ENCODE measurements around the gene CADPS.

The CADPS gene

GRCh38 chr3:62632510-62633294 lies 242.5 kb downstream of the CADPS start:
- DNase-seq (ENCODE audit: low spot score), result no peak

GRCh38 chr3:62631488-62631887 lies 243.7 kb downstream of the CADPS start:
- no peak for DNase-seq (ENCODE audit: low spot score)

DNA sequence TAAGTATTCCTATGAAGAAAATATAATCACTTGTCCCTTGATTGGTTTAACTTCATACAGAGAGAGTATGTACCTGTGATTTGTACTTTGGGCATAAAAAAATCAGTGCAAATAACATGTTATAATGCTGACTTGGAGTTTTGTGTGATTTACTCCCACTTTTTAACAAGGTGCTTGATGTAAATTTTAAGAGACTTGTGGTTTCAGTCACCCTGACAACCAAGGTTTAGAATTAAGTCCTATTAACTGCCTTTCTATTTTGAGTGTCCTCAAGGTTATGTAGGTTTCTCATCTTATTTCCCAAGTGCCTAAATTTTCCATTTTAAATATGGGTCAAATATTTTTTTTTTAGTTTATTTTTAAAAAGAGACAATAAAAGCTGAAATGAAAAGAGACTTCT lies 244.6 kb downstream of the CADPS start:
- DNase-seq (ENCODE audit: low spot score), result no peak

DNA sequence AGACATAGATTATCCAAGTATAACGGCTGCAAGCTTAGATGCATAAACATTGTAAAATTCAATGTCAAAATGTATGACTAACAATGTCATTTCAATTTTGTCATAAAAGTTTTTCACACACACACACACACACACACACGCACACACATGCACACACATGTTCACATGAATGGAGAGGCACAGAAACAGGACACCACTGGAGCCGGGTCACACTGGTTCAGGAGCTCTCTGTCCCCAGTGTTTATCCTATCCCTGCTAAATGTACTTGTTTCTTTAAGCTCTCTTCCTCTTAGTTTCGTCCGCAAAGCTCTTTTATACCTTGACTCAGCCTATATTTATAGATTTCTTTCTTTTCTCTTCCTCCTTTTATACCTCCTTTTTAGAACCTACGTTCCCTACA lies 249.9 kb downstream of the CADPS start:
- DNase-seq (ENCODE audit: low spot score), result no peak

GRCh38 chr3:62624185-62624584 lies 251.0 kb downstream of the CADPS start:
- no peak for DNase-seq (ENCODE audit: low spot score)

DNA sequence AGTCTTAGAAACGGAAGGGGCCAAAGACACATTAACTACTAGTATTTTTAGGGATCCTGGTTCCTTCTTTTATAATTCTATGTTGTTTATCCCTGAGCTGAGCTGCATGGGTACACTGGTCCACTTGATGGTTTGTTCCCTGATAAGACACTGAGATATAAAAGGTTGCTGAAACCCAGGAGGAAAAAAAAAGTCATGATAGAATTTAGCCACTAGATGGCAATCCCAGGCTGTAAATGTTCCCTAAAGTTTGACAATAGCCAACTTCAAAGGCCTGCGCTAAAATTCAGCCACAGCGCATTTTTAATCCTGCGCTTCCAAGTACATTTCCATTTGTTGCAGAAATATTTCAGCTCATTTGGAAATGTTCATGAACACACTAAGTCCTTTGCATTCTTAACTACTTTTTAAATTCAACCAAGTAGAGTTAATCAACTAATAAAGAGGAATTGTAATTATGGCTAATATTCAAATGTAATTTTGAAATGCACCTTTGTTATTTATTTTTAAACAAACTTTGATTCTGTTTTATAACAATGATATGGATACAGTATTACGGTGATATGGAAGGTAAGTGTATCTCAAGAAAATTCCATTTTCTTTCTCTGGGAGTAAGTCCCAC lies 252.6 kb downstream of the CADPS start:
- peak; percentile 26 for DNase-seq (ENCODE audit: low spot score)

DNA sequence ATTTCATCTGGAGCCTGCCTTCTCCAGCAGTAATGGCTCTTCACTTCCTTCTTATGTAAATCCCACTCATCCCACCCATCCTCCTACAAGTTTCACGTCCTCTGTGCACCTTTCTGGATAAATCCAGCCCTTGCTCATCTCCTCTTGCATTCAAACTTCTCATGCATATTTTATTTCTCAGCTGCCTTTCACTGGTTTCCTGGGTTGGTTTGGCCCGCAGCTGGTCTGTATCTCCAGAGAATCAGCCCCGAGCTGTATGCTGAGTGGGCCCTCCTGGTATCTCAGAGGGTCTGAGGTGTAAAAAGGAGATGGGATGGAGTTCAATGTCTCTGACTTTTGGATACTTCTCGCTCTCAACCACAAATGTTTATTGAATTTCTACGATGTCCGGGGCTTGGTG lies 253.3 kb downstream of the CADPS start:
- peak; percentile 19 for DNase-seq (ENCODE audit: low spot score)

GRCh38 chr3:62621176-62621575 lies 254.0 kb downstream of the CADPS start:
- DNase-seq (ENCODE audit: low spot score), result no peak

- no peak for DNase-seq (ENCODE audit: low spot score)
These were observed 259.9 kb downstream of the CADPS start for GRCh38 chr3:62615258-62615849.

- no peak for DNase-seq (ENCODE audit: low spot score)
These were observed 260.7 kb downstream of the CADPS start for GRCh38 chr3:62614527-62614926.

GRCh38 chr3:62611541-62612240 lies 263.5 kb downstream of the CADPS start:
- no peak for DNase-seq (ENCODE audit: low spot score)

DNA sequence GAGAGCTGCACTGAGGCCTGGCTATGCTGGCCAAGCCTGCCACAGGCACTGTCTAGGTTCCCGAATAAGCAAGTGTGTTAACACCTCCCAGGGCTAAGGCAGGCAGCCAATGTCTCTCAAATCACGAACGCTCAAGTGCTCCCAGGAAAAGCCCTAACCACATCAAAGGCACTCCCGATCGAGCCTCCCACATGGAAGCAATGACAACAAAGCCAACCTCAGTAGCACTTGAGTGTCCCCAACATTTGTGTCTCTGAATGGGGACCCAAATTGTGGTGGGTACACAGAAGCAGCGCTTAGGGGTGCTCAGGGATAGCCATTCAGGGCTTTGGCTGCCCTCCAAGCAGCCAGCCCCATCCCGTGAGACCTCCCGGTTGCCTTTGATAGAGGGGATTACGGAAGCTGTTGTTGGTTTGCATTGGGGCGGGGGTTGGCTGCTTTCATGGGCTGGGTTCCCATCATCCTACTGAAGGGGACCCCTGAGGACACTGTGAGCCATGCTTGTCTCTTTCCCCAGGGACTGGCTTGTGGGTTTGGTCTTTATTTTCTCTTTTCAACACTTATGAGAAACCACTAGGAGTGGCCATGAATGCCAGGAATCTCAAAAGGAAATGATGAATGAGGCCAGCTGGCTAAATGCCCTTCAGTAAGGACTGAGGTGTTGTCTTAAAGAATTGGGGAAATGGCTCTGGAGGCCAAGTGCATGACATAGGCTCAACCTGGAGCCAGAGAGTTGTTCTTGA lies 267.8 kb downstream of the CADPS start:
- no peak for DNase-seq (ENCODE audit: low spot score)

GRCh38 chr3:62605413-62606068 lies 269.7 kb downstream of the CADPS start:
- no peak for DNase-seq (ENCODE audit: low spot score)

GRCh38 chr3:62604751-62605351 lies 270.4 kb downstream of the CADPS start:
- DNase-seq (ENCODE audit: low spot score), result no peak

GRCh38 chr3:62604298-62604697 lies 270.9 kb downstream of the CADPS start:
- no peak for DNase-seq (ENCODE audit: low spot score)

- DNase-seq (ENCODE audit: low spot score), result no peak
These were observed 272.2 kb downstream of the CADPS start for GRCh38 chr3:62602987-62603386.

DNA sequence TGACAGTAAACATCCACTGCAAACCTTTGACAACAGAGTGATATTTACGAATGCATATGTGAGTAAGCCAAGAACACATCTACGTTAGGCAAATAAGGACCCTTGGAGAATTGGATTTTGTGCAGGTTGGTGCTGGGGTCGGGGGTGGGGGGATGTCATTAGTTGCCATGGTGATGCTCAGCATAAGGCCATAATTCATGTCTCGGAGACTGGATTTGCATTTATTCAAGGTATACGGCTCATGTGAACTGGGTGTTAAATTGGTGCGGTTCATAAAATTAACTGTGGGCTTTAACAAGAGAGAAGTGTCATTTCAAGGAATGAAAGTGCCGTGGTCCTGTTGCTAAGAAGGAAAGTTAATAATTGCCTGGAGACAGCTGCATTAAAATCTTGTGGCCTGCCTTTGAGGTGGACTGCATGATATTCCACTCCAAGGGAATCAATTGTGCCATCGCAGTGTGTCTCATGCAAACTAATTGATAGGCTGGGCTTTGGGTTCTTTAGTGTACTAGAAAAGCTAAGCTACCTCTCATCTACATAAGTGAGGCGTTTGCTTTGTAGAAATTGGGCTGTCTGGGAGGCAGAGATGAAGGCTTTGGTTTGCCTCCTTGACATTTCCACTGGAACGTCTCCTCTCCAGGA lies 273.0 kb downstream of the CADPS start:
- DNase-seq (ENCODE audit: low spot score), result no peak

GRCh38 chr3:62601238-62602070 lies 273.8 kb downstream of the CADPS start:
- no peak for DNase-seq (ENCODE audit: low spot score)

DNA sequence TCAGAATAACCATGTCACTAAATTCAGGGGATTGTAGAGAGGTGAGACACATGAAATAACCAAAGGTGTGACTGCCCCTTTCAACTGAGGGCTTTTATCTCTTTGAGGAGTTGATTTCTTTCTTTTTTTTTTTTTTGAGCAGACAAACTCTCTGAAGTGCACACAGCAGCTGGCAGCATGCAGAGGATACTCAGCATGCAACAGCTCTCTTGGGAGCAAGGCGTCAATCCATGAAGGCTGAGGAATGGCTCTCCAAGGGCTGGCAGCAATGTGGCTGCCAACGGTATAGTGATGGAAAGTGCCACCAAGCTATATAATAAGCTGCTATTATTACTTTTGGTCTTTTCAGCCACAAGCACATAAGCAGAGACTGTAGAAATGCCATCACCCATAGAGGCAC lies 275.2 kb downstream of the CADPS start:
- no peak for DNase-seq (ENCODE audit: low spot score)

GRCh38 chr3:62597491-62597890 lies 277.7 kb downstream of the CADPS start:
- DNase-seq (ENCODE audit: low spot score), result no peak

Measured in putamen (tissue), 1 donor.